GM19452 (cell line): ENCODE measurements around the gene LIN37.
A peak's percentile ranks its signal among the peaks of the same experiment; 100 is the strongest.

ENCODE experiments used
- ATAC-seq: cut with Tn5 transposase; IDR thresholded peaks from one replicate; pipeline ENCODE4 v1.9.1; 2021; ENCODE audit not compliant: unreplicated experiment

The LIN37 gene

GRCh38 chr19:35751839-35752745 lies 3.7 kb downstream of the LIN37 start:
- no peak for ATAC-seq

DNA sequence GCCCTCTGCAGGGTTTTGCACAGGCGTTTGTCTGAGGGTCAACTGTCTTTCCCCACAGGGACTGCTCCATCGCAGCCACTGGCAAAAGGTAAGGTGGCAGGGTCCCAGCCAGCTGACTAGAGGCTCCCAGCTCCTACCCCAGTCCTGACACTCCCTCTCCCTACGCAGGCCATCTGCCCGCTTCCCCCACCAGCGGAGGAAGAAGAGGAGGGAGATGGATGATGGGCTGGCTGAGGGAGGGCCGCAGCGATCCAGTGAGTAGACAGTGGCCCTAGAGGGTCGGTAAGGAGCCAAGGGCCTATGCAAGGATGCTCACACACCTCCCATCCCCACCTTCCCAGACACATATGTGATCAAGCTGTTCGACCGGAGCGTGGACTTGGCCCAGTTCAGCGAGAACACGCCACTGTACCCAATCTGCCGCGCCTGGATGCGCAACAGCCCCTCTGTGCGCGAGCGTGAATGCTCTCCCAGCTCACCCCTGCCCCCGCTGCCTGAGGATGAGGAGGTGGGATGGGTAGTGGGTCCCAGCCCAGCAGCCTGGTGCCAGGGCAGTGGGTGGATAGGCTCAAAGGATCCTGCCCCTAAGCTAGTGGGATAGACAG lies 4.5 kb downstream of the LIN37 start:
- ATAC-seq: no peak

DNA sequence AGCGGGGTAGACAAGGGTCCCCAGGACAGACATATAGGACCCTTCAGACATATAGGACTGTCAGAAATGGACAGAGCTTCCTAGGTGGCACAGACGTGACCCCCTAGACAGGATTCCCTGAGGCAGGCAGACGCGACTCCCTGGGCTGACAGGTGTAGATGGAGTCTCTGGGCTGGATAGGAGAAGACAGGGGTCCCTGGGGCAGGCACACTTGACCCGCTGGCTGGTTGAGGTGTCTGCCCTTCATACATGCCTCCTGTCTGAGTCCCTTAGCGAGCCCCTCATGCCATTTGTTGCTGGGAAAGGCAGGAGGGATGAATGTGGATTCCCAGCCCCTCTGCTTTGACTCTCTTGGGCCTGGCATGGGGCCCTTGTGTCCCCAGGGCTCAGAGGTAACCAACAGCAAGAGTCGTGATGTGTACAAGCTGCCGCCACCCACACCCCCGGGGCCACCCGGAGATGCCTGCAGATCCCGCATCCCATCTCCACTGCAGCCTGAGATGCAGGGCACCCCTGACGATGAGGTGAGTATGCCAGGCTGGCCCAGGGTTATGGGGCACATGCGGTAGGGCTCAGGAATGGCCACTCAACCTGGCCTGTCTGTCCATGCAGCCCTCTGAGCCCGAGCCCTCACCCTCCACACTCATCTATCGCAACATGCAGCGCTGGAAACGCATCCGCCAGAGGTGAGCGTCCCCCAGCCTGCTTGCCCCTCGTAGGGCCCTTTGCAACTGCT lies 5.4 kb downstream of the LIN37 start:
- ATAC-seq: no peak

DNA sequence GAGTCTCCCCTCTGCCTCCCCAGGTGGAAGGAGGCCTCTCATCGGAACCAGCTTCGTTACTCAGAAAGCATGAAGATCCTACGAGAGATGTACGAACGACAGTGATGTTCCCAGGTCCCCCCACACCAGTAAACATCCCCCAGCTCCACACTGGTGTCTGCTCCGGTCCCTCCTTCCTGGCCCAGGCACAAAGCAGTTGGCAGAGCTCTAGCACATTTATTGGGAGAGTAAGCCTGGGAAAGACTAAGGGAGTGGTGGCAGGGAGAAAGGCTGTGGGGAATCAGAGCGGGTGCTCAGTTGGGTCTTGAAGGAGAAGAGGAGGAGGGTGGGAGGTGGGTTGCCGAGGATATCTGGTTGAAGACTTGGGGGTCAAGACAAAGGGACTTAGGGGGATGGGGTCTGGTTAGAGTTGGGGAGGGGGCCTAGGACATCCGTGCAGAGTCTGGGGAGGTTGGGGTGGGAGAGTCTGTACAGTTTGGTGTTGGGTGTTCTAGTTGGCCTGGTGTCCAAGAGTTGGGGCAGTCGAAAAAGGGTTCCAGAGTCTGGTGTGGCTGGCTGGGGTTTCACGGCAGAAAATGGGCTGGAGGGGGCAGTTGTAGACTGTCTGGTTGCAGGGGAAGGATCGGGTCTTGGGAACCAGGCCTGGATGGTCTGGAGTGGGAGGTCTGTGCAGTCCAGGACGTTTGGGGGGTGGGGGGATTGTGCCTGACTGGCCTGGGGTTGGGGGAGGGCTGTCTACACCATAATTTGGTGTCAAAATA lies 6.2 kb downstream of the LIN37 start:
- ATAC-seq: no peak

DNA sequence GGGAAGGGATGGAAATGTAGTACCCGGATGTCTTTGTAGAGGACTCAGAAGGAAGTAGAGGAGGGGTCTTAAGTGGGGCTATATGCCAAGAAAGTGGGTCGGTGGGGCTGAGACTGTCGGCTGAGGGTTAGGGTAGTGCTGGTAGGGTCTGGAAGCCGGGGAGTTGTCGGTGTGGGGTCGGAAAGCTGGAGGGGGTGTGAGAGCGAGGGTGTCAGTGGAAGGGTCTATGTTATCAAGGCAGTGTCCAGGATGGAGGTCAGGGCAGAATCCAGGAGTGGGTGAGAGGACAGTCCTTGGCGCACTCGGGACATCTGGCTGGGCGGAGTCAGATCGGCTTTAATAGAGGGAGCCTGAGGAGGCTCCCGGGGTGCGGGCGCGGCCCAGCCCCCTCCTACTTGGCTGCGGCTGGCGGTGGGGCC lies 6.8 kb downstream of the LIN37 start:
- ATAC-seq: no peak

DNA sequence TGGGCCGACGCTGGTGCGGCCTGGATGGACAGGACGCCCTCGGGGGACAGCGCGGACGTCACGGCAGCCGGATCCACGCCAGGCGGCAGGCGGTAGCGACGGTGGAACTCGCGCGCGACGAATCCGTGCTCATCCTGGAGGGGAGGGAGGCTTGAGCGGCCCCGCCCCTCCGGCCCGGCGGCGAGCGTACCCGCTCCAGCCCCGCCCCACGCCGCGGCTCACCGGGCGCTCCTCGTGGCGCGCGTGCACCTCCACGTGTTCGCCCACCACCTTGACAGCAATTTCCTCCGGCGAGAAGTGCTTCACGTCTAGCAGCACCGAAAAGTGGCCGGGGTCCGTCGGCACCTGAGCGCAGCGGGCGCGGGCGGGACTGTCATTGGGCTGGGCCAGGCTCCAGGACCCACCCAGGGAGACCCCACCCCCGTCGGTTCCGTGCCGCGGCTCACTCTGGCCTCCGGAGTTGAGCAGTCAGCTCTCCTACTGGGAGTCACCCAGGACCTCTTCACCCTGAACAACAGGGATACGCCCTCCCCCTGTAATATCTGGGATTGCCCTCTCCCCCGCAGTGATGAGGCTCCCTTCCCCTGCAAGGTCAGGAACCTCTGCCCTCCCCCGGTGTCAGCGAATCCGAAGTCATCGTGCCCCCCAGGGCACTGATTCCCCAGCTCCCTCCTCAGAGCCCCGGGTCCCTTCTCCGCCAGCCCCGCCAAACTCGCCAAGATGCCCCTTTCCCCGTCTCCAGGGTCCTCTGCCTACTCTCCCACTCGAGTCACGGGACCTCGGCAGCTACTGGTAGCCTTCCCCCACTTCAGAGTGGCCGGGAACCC lies 7.4 kb downstream of the LIN37 start:
- ATAC-seq: no peak

DNA sequence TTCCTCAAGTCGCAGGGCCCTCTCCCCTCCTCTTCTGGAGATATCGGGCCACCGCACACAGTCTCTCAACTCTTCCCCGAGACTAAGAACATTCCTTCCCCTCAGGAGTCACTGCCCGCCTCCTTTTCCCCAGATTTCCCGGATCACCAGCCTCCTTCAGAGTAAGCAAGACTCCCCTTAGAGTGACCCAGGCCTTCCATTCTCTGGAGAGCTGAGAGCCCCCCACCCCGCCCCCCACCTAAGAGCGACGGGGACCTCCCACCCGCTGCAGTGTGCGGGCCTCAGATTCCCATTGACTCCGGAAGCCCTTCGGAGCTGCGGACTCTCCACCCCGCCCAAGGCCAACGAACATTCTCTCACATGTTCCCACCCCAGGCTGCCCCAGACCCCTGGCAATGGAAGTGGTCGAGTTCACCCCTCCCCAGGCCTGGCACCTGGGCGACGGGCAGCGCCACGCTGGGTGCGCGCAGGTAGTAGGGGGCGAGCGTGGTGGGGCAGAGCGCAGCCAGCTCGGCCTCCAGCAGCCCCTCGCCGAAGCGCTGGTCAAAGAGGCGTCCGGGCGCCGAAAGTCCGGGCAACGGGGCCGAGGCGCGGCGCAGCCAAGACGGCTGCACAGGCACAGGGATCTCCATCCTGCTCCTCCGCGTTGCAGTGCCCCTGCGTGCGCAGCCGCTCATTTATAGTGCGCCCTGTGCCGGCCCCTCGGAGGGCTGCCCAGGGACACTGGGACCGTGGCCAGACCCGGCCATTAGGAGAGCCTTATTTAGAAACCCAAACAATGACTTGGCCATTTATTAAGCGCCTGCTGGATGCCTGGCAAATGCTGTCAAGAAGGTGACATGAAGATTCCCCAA lies 8.2 kb downstream of the LIN37 start, which contains the start of gene HSPB6:
Gene HSPB6, minus strand, starts transcription at position 653 of the 854 bp plus-strand sequence. Its CDS starts 21 bp downstream, at position 632.
- no peak for ATAC-seq

- no peak for ATAC-seq
Measured at GRCh38 chr19:35757231-35757748, 8.9 kb downstream of the LIN37 start.

DNA sequence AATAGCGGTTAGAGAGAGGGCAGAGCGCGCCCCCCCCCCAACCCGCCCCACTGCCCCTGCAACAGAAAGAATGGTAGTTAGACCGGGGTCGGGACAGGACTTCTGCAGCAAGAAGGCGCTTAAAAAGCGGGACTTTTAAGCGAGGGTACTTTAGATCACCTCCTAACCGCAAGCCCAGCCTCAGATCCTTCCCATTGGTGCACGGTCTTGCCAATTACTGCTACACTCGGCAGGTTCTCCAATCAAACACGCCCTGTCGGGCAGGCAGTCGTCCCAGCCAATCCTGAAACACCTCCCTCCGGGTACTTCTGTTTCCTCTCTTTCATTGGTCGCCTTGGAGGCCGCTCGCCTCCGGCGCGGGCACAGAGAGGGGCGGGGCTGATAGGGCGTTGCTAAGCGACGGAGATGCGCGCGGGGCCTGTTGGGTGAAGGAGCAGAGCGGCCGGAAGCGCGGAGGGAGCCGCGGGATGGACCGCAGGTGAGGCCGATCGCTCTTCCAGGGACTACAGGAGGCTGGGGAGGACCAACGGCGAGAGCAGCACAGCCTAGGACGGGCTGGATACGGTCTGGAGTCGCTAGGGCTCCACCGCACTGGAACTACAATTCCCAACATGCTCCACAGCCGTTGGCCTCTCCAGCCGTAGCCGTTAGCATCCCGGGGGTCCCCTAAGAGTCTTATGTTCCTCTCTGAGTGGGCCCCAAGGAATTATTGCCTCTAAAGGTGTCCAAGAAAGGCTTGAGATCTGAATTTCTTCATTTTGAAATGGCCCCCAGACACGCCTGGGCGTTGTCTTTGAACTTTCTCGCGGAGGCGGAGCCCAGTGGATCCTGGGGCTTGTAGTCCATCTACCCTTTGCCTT lies 9.6 kb downstream of the LIN37 start, which contains the start of gene PROSER3:
Gene PROSER3, plus strand, starts transcription at position 428 of the 860 bp plus-strand sequence. Its CDS starts 40 bp downstream, at position 468.
- ATAC-seq: peak; percentile 95

GRCh38 chr19:35759697-35760096 lies 11.3 kb downstream of the LIN37 start:
- ATAC-seq: no peak

GRCh38 chr19:35760711-35761349 lies 12.5 kb downstream of the LIN37 start:
- ATAC-seq: no peak

DNA sequence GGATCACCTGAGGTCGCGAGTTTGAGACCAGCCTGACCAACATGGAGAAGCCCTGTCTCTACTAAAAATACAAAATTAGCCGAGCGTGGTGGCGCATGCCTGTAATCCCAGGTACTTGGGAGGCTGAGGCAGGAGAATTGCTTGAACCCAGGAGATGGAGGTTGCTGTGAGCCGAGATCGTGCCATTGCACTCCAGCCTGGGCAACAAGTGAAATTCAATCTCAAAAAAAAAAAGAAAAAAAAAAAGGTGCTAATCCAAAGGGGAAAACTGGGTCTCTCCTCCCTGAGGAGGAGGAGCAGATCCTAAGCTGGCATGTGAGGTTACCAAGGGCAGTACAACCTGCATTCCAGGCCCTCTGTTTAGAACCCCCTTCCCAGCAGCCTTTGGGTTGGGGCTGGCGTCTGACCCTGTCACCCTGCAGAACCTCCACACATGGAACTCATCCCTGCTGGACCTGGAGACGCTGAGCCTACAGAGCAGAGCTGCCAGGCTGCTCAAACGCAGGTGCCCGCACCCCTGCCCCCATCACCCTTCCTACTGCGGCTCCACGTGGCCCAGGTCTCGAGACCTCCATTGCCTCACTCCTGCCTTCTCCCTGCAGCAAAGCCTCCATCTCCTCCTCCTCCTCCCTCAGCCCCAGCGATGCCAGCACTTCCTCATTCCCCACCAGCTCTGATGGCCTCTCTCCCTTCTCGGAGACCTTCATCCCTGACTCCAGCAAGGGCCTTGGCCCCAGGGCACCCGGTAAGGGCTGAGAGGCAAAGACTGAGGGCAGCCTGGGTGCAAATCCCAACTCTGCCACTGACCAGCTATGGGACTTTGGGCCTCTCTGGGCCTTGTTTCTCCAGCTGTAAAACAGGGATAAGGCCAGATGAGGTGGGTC lies 16.3 kb downstream of the LIN37 start:
- ATAC-seq: no peak

DNA sequence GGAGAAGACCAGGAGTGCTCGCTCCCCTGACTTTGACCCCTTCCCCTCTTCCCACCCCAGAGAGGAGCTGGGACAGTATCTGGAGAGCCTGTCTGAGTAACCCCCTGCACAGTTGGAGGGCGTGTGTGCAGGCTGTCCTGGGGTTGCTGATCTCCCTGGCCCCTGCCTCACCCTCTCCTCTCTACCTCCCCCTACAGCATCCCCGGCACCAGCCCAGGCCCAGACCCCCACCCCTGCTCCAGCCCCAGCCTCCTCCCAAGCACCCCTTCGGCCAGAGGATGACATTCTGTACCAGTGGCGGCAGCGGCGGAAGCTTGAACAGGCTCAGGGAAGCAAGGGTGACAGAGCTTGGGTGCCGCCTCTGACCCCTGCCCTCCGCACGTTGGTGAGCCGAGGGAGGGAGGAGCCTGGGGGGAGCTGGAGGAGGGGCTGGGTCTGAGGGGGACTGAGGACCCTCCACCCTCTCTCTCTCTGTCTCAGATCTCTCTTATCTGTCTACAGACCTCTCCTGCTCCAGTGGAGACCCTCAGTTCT lies 18.3 kb downstream of the LIN37 start:
- ATAC-seq: no peak

- no peak for ATAC-seq
Measured at GRCh38 chr19:35767288-35768081, 19.1 kb downstream of the LIN37 start.

DNA sequence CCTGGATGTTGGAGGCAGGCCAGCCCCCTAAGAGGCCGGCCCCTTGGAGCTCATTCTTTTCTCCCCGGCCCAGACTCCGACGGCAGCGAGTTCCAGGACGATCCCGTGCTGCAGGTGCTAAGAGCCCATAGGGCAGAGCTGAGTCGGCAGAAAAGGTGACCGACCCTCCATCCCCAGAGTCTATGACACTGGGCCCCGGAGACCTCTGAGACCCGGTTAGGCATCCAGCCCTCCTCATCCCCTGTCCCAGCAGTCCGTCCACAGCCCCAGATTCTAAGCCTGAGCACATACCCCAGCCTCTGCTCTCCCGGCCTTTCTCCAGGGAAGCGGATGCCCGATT lies 19.7 kb downstream of the LIN37 start:
- no peak for ATAC-seq
